ENCODE data around the gene PREX1.
A peak's percentile ranks its signal among the peaks of the same experiment; 100 is the strongest.
"Not testable (repeated sequence)": the region's sequence is repeated elsewhere in the genome, so short reads cannot be mapped to it uniquely, and the experiment has no call there.

Gene PREX1

DNA sequence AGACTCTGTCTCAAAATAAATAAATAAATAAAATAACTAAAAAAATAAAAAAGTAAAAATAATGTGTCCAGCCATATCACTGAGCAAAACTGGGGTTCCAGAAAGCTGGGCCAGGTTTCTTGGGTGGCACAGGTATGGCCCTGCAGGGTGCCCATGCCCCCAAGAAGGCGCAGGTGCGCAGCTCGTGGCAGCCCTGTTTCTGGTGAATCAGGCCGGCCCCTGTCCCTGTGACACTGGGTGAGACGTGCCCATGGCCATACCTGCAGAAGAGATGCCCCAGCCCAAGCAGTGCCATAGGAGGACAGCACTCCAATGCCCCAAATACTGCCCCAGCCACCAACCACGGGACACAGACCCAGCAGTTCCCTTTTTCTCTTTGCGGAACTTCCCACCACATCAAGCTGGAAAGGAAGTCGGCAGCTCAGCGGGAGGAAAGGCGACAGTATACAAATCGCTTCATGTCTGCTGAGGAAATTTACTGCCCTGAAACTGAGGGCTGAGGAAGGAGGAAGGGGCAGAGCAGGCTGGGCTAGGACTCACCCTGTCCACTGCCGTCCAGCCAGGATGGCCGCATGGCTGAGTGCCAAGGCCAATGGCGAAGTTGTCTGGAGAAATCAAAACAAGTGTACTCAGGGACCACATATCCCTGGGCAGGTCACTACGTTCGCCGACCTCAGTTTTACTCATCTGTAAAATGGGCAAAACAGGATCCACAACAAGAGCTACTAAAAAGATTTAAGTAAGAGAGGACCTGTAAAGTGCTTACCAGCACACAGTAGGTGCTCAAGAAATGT is 55.4 kb downstream of the PREX1 start:
- DNase-seq (ENCODE audit: low spot score): no peak

DNA sequence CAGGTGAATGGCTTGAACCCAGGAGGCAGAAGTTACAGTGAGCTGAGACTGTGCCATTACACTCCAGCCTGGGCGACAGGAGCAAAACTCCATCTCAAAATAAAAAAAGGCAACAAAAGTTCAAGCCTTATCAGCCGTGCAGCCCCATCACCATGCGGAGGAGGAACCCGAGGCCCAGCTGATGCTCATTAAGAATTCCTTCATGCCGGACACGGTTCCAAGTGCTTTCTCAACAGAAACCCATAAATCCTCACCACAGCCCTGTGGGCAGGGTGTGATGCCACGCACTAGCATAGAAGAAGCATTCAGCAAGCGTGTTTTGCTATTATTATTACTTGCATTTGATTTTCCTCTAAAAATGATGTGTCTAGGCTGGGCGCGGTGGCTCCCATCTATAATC is 56.3 kb downstream of the PREX1 start:
- no peak for DNase-seq (ENCODE audit: low spot score)

DNA sequence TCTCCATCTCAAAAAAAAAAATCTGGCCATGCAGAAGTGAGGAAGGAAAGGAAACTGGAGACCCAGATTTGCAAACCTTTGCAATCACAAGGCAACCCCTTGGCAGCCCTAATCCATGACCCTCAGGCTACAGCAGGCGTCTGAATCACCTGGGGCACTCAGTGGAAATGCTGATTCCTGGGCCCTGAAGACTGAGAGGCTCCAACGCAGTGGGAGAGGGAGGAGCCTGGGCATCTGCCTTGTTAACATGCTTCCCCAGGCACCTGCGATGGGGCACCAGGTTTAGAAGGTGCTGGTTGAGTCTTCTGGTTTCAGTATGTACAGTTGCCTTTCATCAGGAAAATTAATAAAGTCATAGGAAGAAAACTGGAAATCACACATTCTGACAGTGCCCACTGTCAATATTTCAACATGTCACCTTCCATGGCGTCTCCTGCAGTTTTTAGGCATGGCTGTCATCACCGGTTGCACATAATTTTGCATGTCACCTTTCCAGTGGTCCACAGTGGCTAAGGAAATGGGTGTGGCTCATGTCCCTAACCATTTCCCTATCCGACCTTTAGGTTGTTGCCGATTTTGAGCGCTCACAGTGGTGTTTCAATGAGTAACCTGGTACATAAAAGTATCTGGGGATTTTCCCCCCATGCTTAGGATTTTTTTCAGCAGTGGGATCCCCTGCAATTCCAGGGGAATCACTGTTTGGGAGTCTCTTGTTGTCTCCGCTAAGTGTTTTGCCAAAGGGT is 56.9 kb downstream of the PREX1 start:
- no peak for DNase-seq (ENCODE audit: low spot score)

DNA sequence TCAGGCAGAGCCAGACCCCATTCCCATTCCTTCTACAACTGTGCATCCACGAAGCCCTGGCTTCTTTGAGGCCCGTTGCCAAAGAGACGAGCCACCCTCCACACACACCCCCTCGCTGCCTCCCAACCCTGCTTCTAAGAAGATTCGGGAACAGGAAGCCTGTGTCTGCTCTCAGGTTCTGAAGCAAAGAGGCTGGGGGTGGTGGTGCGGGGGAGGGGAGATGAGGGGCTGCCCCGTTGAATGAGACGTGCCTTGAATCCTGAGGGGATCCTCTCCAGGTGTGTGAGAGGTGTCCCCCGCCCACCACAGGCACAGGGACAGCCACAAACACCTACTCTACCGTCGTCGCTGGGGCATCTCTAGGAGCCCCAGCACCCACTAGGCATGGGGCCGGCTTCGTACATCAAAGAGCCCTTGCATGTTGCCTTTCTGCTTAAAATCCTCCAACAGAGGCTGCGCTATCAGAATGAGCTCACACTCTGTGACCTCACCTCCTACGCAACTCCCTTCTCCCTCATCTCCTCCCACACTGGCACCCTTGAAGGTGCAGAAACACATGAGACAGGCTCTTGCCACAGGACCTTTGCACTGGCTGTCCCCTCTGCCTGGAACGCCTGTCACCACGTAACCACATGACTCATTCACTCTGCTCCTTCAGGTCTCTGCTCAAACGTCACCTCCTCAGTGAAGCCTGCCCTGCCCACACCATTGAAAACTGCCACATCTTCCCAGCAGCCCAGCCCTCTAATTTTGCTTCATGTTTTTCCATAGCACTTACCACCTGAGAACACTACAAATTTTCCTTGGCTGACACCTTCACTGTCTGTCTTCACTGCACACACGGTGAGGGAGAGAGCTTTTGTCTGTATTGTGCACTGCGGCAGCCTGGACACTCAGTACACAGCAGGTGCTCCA is 58.5 kb downstream of the PREX1 start:
- no peak for DNase-seq (ENCODE audit: low spot score)

DNA sequence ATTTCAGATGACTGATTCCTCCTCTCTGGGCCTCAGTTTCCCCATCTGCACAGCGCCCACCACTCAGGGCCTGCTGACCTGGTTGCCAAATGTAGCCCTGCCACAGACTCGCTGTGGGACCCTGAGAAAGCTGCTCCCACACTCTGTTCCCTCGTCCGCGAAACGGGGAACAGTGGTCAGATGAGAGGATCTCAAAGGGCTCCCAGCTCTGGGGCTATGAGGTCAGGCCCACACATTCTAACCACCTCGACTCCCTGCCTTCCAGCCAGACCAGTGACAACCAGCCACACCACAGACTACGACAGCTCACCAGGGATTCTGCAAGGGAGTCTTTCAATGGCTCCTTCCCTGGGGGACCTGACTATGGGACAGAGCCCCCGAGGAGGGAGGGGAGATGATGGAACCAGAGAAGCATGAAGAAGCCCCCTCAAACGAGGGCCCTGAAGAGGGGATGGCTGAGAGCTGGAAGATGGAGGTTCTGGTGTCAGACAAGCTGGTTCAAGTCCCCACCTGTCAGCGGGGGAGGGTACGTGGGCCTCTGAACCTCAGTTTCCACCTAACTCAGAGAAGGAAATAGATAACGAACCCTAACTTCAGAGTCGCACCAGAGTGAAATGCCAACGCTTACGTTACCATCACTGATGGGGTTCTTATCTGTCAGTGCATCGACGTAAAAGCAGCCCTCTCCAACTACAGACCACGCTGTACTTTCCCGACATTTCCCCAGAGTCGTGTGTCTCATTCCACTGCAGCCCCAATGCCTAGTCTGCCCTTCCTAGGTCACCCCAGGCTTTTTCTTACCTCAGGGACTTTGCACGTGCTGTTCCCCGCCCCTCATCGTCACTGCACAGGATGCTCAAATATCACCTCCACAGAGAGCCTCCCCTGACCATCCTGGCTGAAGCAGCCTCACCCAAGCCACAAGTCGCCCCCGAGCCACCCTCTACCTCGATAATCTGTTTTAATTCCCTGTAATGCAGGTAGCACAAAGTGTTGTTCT is 60.5 kb downstream of the PREX1 start:
- DNase-seq (ENCODE audit: low spot score): no peak

DNA sequence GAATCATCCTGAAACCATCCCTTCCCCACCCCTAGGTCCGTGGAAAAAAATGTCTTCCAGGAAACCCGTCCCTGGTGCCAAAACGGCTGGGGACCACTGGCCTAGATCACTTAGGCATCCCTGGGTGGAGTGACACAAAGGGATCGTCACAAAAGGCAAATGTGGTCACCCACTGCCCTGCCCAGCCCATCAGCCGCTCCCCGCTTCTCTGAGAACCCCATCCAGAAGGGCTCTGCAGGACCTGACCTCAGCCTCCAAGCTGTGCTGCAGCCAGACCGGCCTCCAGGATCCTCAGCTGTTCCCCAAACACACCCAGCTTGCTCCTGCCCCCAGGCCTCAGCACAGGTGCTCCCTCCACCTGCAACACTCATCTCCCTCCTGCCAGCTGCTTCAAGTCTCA is 61.6 kb downstream of the PREX1 start:
- DNase-seq (ENCODE audit: low spot score): no peak

DNA sequence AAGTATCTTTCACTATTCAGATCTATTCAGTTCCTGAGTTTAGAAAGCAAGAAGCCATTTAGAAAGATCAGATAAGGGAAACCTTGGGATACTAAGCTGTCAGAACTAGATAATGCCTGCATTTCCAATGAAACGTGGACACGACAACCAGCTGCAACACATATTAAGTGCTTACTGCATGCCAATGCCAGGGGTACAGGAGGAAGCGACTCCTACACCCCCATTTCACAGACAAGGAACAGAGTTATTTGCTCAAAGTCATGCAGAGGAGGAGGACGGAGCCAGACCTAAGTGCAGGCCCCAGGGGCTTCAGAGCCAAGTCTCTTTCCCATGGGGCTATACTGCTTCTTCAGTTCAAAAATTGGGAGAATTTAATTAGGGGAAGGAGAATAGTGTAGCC is 62.4 kb downstream of the PREX1 start:
- DNase-seq (ENCODE audit: low spot score): no peak

DNA sequence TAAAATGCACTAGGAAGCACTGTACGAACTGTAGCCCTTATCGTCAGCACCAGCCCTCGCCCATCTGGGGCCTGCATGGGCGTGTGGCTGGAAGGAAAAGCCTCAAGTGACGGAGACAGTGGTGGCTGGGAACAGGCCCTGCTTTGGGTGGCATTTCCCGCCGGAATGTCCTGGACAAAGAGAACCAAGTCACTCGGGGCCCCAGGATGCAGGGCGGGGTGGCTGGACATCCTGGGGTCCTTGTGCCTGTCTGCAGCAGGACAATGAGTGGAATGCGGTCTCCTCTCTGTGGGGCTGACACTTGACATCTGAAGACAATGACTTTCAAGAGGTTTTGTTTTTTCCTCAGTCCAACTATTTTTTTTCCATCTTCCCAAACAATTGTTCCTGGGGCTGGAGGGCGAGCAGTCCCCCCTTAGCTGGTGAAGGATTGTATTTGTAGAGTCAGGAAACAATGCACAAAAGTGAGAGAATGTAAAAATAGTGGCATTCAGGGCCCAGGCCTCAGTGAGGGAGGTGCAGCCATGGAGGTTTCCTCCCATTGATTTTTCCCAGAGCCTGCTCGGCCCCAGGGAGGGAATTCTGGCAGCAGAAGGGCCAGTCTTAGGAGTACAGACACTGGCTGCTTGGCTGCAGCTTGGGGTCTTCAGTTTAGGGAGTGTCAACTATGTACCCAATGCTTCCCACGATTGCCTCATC is 64.4 kb downstream of the PREX1 start:
- DNase-seq (ENCODE audit: low spot score): no peak

DNA sequence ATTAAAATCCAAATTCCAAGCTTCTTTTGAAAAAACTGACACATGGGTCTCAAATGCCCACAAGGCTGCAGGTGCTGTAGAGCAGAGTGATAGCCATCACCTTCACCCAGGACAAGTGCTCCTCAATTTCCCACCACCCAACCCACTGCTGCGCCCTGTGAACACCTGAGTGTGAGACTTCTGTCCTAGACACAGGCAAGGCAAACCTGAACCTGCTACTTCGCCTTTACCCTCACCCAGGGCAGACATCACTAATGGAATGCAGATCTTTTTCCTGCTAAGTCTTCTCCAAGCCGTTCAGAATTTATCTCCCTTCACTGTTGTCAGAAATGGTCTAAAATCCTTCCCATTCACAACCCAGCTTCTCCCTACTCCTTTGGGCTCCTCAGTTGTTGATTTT is 65.9 kb downstream of the PREX1 start:
- no peak for DNase-seq (ENCODE audit: low spot score)

DNA sequence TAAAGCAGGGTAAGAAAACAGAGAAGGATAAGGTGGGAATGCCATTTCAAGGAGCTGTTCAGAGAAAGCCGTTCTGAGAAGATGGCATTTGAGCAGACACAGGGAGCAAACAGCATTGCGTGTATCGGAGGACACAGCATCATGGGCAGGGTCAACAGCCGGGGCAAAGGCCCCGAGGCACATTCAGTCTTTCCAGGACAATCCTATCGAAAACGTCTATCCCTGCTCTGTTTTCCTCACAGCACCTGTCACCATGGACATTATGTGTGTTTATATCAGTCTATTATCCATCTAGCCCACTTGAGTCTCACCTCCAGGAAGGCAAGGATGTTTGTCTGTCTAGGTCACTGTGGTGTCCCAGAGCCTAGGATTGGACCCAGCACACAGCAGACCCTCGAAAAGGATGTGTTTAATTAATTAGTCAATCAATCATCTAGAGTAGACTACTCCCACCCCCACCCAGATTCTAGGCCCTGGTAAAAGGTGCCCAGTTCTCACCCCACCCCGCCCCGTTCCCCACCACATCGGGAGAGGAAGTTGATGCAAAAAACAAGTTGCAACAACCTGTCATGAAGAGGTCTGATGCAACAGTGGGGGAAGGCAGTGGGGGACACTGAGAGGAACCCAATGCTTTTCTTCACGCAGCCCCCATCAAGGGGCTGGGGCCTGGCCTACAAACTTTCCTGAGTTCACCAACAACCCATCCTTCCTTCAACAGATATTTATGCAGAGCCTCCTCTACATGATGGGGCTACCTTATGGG is 66.6 kb downstream of the PREX1 start:
- no peak for DNase-seq (ENCODE audit: low spot score)

DNA sequence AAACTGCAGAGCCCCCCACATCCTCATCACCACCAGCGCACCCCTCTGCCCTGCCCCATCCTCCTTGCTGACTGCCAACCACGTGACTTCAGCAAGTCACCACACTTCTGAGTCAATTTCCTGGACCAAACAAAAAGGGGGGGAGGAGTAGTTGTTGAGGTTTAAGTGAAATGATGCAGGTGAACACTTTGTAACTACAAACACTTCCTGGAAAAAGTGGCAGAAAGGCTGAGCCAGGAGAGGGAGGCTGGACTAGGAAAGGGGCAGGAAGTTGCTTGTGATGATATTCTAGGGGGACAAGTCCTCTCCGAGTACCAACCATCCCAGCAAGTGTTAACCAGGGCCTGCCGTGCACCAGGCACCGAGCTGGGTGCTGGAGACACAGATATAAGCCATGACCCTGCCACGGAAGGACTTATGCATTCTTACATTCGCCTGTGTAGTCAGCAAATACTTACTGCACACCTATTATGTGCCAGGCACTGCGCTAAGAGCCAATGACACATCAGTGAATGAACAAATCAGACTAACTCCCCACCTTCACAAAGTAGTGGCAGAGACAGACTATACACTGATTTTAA is 67.3 kb downstream of the PREX1 start:
- DNase-seq (ENCODE audit: low spot score): peak; percentile 41

DNA sequence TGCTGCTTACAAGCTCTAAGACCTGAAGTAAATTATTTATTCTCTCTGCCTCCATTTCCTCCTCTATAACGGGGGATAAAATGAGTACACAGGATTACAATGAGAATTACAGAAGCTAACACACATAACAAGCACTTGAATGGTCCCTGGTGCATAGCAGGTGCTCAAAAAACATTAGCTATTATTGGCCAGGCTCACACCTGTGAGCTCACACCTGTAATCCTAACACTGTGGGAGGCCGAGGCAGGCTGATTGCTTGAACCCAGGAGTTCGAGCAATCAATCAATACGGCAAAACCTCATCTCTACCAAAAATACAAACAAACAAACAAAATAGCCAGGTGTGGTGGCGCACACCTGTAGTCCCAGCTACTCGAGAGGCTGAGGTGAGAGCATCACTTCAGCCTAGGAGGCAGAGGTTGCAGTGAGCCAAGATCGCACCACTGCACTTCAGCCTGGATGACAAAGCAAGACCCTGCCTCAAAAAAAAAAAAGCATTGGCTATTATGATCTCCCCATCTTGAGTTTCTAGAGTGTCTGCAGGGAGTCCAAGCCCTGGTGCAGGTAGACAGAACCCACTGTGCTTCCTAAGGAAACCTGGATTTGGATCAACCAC is 68.1 kb downstream of the PREX1 start:
- DNase-seq (ENCODE audit: low spot score): no peak

DNA sequence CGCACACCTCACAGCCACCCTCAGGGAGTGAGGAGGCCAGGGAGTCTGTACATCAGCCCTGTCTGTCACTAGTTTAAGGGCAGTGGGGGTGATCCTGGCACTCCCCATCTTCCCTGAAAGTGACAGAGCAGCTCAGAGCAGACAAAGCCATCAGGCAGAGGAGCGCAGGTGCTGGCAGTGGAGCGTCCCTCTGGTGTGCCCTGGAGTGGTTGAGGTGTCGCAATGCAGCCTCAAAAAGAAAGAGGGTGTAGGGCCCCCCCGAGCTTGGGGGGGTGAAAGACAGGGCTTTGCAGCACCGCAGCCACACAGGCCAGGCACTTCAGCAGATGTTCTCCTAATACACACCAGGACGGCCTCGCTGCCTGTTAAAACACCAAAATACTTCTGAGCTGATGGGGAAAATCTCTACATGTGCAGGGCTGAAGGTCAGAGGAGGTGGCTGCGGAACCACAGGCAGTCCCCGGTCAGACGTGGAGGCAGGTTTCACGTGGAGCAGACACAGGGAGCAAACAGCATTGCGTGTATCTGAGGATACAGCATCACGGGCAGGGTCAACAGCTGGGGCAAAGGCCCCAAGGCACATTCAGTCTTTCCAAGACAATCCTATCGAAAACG is 69.5 kb downstream of the PREX1 start:
- DNase-seq (ENCODE audit: low spot score): no peak

DNA sequence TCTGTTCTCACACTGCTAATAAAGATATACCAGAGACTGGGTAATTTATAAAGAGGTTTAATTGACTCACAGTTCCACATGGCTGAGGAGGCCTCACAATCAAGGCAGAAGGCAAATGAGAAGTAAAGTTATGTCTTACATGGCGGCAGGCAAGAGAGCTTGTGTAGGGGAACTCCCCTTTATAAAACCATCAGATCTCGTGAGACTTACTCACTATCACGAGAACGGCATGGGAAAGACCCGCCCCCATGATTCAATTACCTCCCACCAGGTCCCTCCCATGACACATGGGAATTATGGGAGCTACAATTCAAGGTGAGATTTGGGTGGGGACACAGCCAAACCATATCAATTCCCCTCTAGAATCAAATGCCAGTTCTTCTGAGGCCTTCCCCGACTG is 71.0 kb downstream of the PREX1 start:
- not testable (repeated sequence) for DNase-seq (ENCODE audit: low spot score)

DNA sequence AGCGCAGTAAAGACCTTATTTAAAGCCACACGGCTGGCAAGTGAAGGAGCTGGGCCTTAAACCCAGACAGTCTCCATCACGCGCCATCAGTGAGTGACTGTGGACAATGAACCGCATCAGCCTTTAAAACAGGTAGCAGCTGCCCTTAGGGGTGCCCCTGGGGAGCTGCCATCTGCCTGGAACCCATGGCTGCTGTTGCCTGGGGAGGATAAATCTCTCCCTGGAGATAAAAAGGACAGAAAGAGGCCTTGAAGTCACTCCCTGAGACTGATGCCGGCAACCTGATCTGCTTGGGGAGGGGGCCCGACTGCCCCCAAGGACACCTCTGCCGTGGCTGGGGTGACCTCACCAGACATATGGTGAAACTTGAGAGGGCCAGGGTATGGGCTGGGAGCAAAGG is 73.5 kb downstream of the PREX1 start:
- peak; percentile 40 for DNase-seq (ENCODE audit: low spot score)

DNA sequence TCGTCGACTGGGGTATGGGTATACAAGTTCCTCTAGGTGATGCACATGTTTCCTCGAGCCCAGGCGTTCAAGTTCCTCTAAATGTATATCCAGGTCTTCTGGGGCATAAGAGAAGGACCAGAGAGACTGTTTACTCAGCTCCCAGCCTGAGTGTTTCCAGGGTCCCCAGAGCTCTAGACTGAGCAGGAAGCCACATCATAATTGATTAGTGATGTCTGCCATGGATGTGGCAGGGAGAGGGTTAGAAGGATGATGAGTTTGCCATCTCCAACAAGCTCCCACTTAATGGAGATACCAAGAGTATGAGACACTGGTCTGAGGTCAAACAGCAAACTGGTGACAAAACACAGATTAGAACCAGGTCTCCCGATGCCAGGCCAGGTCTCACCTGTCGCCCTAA is 74.8 kb downstream of the PREX1 start:
- DNase-seq (ENCODE audit: low spot score): no peak

DNA sequence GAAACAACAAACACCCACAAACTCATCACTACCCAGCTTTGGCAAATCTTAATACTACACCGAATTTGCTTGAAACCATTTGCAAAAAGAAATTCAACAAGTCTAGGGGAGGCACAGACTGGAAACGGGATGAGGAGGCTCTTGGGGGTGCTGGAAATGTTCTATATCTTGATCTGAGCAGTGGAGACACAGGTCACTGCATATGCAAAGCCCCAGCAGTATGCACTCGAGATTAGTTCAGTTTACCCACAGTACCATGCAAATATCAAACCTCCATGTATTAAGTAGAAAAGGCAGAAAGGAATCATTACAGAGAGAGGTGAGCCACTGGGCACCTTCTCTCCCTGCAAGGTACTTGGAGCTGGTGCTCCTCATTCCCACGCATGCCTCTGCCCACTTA is 75.9 kb downstream of the PREX1 start:
- peak; percentile 75 for DNase-seq (ENCODE audit: low spot score)

DNA sequence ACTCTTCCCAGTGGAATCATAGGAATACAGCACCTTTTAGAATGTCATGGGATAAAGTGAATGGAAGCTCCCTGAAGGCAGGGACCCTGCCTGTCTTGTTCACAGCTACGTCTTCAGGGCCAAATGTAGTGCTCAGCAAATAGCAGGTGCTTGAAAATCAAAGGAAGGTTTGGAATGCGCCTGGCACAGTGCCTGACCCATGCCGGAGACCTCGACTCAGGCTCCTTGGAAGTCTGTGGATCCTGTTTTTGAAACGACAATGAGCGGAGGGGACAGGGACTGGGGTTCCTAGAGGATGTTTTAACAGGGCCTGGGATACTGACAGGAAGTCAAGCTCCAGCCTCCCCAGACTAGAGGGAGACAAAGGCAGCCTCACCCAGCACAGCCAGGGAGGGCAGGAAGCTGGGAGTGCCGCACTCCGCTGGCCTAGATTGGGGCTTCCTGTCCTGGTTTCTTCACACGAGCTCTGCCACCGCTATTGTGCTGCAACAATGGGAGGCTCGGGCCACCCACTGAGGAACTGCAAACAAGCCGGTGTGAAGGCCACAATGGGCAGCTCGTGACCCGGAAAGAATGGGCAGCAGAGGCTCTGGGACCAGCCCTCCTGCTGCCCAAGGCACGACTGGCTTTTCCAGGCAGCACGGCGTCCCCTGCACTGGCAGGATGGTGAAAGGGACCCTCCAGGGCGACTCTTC is 76.7 kb downstream of the PREX1 start:
- DNase-seq (ENCODE audit: low spot score): peak; percentile 42
